Activated T-helper 2 cell treated with anti-CD3 and anti-CD28 coated beads, Interferon-gamma antibody, Interleukin-2, Interleukin-4, amounts not matched to agents 10 μg/mL and 5 μg/mL and 100 μg/mL, durations not matched to agents 14 hours and 24 hours and 36 hours (primary cell): Measurements from ENCODE around the gene CHRDL2. TPM values are rescaled to one million over a fixed set of nuclear protein-coding genes. Genes with fewer than 3 reads are reported as not detected.
A peak's percentile ranks its signal among the peaks of the same experiment; 100 is the strongest.

Experiments
- DNase-seq: peaks from one replicate; pipeline ENCODE4 v3.0.0; 2021; ENCODE audit warnings: low spot score
- H3K27ac Mint-ChIP-seq: one replicate; pipeline ENCODE4 v1.8.0; 2021; ENCODE audit warnings: mixed read lengths
- H3K27me3 Mint-ChIP-seq: one replicate; pipeline ENCODE4 v1.8.0; 2021; ENCODE audit warnings: low read depth, mixed read lengths
- H3K36me3 Mint-ChIP-seq: one replicate; pipeline ENCODE4 v1.8.0; 2021; ENCODE audit warnings: low read depth, mixed read lengths
- H3K4me1 Mint-ChIP-seq: one replicate; pipeline ENCODE4 v1.8.0; 2021; ENCODE audit warnings: low read depth, mixed read lengths
- H3K4me3 Mint-ChIP-seq: one replicate; pipeline ENCODE4 v1.8.0; 2021; ENCODE audit warnings: low read depth, mild to moderate bottlenecking, moderate library complexity, mixed read lengths
- H3K9me3 Mint-ChIP-seq: one replicate; pipeline ENCODE4 v1.8.0; 2021; ENCODE audit warnings: mixed read lengths
- intact Hi-C: fragments of 100-400 bp; cut with micrococcal nuclease; formaldehyde crosslinking; loops from one replicate; pipeline ENCODE4 v1.15.1; 2023
- total RNA-seq: library from RNA; stranded (reverse); gene quantifications from 2 replicates; pipeline ENCODE4 v1.2.3, GENCODE V29; 2022

CHRDL2 gene
- total RNA-seq, 1 donor from 2014 or later = not detected

GRCh38 chr11:74739546-74740270 is 8.5 kb upstream of the CHRDL2 start:
- Mint-ChIP-seq H3K4me1 (peaks cover 3% of the 10 kb centered on the region), H3K36me3 (no peaks in the 10 kb centered on the region), H3K27ac (no peak overlapping the region), H3K4me3 (no peak overlapping the region), H3K9me3 (no peaks in the 10 kb centered on the region), H3K27me3 (peaks cover 36% of the 10 kb centered on the region)
- DNase-seq = no peak
- intact Hi-C loops = no loop called here

DNA sequence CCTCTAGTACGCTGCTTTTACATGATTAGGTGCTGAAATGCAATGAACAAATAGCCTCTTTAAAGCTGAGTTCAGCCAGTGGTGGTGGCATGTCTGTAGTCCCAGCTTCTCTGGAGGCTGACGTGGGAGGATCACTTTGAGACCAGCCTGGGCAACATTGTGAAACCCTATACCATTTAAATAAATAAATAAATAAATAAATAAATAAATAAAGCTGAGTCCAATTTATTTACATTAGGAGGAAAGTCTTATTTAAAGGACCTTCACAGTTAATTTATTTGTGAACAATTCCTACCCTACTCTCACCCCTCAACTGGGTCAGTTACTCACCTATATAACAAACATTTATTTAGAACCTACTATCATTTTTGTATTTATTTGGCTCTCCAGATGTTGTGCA is 4.8 kb upstream of the CHRDL2 start:
- no peak for DNase-seq
- H3K4me1 Mint-ChIP-seq = peaks cover 3% of the 10 kb centered on the region
- H3K36me3 Mint-ChIP-seq = no peaks in the 10 kb centered on the region
- peaks cover 60% of the 10 kb centered on the region for H3K27me3 Mint-ChIP-seq
- H3K4me3 Mint-ChIP-seq = no peak overlapping the region
- no peak overlapping the region for H3K27ac Mint-ChIP-seq
- intact Hi-C loops = no loop called here
- no peaks in the 10 kb centered on the region for H3K9me3 Mint-ChIP-seq

DNA sequence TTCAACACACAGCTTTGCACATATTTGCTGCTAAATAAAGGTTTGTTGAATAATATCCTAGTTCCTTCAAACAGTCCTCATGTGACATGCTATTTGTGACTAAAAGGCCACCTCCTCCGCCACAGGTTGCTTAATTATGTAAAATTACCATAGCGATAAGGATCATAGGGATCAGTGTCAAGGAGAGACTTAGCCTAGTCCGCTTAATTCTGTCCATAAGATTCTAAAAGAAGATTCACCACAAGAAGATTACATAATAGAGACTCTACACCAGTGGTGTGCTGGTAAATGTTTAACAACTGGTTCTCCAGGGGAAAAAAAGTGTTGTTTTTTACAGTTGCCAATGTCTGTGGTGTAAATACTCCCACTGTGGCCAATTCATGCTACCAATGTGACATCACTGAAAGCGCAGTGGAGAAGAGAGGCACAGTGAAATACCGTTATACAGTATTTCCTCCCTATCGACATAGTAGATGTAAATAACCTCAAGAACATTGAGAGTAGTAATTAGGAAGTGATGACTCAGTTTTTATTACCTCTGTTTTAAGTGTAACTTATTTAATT is 4.2 kb upstream of the CHRDL2 start:
- Mint-ChIP-seq H3K27me3 (peaks cover 65% of the 10 kb centered on the region), H3K27ac (no peak overlapping the region), H3K4me3 (no peak overlapping the region), H3K36me3 (no peaks in the 10 kb centered on the region), H3K4me1 (peaks cover 6% of the 10 kb centered on the region), H3K9me3 (no peaks in the 10 kb centered on the region)
- DNase-seq = no peak
- intact Hi-C loops = no loop called here

- no peak for DNase-seq
- Mint-ChIP-seq H3K36me3 (no peaks in the 10 kb centered on the region), H3K9me3 (no peaks in the 10 kb centered on the region), H3K4me3 (no peak overlapping the region), H3K27me3 (peaks cover 72% of the 10 kb centered on the region), H3K27ac (no peak overlapping the region), H3K4me1 (peaks cover 2% of the 10 kb centered on the region)
- intact Hi-C loops = no loop called here
These were observed 3.3 kb upstream of the CHRDL2 start for GRCh38 chr11:74734559-74734925.

- Mint-ChIP-seq H3K27me3 (peaks cover 71% of the 10 kb centered on the region), H3K9me3 (no peaks in the 10 kb centered on the region), H3K4me3 (no peak overlapping the region), H3K27ac (no peak overlapping the region), H3K36me3 (no peaks in the 10 kb centered on the region), H3K4me1 (peaks cover 2% of the 10 kb centered on the region)
- no peak for DNase-seq
- intact Hi-C loops = no loop called here
These were observed 510 bp downstream of the CHRDL2 start for GRCh38 chr11:74730571-74731260.

GRCh38 chr11:74729397-74729796 is 1.8 kb downstream of the CHRDL2 start:
- Mint-ChIP-seq H3K36me3 (no peaks in the 10 kb centered on the region), H3K9me3 (no peaks in the 10 kb centered on the region), H3K27ac (no peak overlapping the region), H3K4me3 (no peak overlapping the region), H3K4me1 (peaks cover 2% of the 10 kb centered on the region), H3K27me3 (peaks cover 69% of the 10 kb centered on the region)
- DNase-seq = no peak
- intact Hi-C loops = no loop called here

DNA sequence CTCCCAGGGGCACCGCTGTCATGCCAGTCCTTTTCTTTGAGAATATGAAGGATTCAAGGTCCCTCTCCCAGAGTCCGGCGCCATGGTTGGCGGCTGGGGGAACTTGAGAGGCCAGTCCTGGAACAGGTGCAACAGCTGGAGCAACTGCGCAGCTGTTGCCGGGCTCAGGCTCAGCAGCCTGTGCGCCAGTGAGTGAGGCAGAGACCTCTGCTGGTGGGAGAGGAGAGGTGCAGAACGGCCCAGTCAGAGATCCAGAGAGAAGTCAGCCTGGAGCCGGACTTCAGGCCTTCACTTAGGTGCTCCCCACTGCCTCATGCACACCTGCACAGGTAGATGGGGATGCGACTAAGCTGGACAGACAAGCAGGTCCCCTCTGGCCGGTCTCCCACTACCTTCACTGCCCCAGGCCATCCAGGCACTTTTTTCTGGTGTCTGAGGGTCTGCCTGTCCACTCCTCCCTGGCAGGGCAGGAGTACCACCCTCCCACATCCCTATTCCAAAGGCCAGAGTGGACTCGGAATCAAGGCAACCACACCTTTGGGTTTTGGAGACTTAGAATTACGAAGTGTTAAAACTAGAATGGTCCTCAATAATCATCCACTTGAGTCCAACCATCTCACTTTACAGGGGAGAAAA is 4.6 kb downstream of the CHRDL2 start:
- Mint-ChIP-seq H3K36me3 (no peaks in the 10 kb centered on the region), H3K27ac (no peak overlapping the region), H3K27me3 (peaks cover 55% of the 10 kb centered on the region), H3K4me3 (no peak overlapping the region), H3K9me3 (no peaks in the 10 kb centered on the region), H3K4me1 (peaks cover 2% of the 10 kb centered on the region)
- peak; percentile 26 for DNase-seq
- intact Hi-C loops = loop anchor here (2.0 kb wide), 1 partner anchor 274 kb away; no protein-coding TSS in a partner anchor

DNA sequence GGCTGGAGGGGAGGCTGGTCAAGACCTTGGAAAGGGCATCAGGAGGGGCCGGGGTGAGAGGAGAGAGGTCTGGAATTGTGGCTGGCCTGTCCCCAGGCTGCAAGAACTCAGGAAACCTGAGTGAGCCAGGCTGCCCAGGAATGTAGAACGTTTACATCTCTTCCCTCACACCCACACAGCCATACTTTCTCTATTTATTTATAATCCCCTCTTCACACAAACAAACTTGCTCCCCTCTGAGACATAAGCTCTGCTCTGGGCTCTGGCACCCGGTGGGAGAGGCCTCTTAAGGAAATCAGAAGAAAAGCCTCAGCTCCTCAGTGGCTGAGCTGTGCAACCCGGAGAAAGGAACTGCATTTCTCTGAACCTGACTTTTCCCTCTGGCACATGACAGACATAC is 5.5 kb downstream of the CHRDL2 start:
- no peak for DNase-seq
- no peak overlapping the region for H3K27ac Mint-ChIP-seq
- peaks cover under 1% of the 10 kb centered on the region for H3K4me1 Mint-ChIP-seq
- no peak overlapping the region for H3K4me3 Mint-ChIP-seq
- no peaks in the 10 kb centered on the region for H3K9me3 Mint-ChIP-seq
- H3K27me3 Mint-ChIP-seq = peaks cover 52% of the 10 kb centered on the region
- intact Hi-C loops = loop anchor here (2.0 kb wide), 1 partner anchor 273 kb away; no protein-coding TSS in a partner anchor
- no peaks in the 10 kb centered on the region for H3K36me3 Mint-ChIP-seq

DNA sequence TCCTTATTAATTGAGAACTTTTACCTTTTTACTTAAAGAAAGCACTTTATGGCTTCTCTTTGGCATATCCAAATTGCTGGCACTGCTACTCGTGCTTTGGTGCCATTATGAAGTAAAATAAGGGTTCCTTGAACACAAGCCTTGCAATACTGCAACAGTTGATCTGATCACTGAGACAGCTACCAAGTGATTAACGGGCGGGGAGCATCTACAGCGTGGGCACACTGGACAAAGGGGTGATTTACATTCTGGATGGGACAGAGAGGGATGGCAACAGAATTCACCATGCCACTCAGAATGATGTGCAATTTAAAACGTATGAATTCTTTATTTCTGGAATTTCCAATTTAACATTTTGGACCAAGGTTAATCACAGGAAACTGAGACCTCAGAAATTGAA is 7.7 kb downstream of the CHRDL2 start:
- peaks cover 31% of the 10 kb centered on the region for H3K27me3 Mint-ChIP-seq
- H3K36me3 Mint-ChIP-seq = no peaks in the 10 kb centered on the region
- no peak for DNase-seq
- H3K4me1 Mint-ChIP-seq = no peaks in the 10 kb centered on the region
- H3K4me3 Mint-ChIP-seq = no peak overlapping the region
- no peaks in the 10 kb centered on the region for H3K9me3 Mint-ChIP-seq
- intact Hi-C loops = no loop called here
- H3K27ac Mint-ChIP-seq = no peak overlapping the region

DNA sequence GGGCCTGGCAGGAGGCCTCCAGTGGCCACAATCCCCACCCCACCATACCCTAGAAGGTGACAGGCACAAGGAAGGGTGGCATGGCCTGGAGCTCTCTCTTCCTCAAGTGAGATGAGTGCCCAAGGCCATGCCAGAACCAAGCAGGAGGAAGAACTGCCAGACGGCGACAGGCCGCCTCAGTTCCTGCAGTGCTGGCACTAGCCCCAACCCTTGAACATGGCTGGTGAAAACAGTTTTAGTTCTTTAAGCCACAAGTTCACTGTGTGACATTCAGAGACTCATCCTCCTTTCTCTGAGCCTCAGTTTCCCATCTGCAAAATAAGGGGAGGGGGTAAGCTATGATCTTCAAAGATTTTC is 9.8 kb downstream of the CHRDL2 start:
- Mint-ChIP-seq H3K4me3 (no peak overlapping the region), H3K4me1 (no peaks in the 10 kb centered on the region), H3K36me3 (no peaks in the 10 kb centered on the region), H3K9me3 (no peaks in the 10 kb centered on the region), H3K27me3 (peaks cover 22% of the 10 kb centered on the region), H3K27ac (no peak overlapping the region)
- DNase-seq = no peak
- intact Hi-C loops = no loop called here

DNA sequence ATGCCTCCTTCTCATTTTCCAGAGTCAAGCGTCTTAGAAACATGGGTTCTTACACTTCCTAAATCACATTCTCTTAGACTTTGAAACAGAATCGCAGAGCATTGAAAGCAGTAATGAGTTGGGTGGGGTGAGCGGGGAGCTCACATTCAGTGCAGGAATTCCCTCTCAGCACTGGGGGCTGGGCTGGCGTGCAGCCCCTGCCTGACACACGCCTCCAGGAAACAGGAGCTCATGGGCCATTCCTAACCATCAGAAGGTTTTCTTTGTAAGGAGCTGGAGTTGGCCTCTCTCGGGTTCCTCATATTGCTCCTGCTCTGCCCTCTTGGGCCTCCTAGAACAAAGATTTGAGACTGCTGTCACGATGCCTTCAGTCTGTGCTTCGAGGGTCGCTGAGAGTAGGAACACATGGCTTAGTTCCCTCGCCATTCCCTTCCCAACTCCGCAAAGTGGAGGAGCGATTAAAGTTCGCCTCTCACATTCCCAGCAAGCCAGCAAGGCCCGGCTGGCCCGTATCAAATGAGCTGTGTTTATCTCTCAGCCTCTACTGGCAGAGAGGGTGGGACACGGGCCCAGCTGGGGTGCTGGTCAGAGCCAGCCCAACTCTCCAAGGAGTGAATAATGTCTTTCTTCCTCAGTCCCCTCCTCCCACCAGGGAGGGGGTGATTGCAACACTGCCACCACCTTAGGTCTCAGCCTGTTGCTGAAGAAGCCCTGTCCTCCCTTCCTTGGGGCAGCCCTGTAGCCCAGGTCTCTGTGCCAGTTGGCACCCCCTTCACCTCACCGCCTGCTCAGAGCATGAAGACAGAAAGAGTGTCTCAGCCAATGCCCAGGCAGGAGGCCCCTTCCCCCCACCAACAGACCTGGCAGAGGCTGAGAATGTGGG is 10.4 kb downstream of the CHRDL2 start:
- intact Hi-C loops = no loop called here
- no peak overlapping the region for H3K27ac Mint-ChIP-seq
- H3K4me1 Mint-ChIP-seq = no peaks in the 10 kb centered on the region
- H3K9me3 Mint-ChIP-seq = no peaks in the 10 kb centered on the region
- DNase-seq = no peak
- no peaks in the 10 kb centered on the region for H3K36me3 Mint-ChIP-seq
- H3K27me3 Mint-ChIP-seq = peaks cover 19% of the 10 kb centered on the region
- H3K4me3 Mint-ChIP-seq = no peak overlapping the region

- Mint-ChIP-seq H3K27me3 (peaks cover 9% of the 10 kb centered on the region), H3K36me3 (no peaks in the 10 kb centered on the region), H3K4me1 (peaks cover 3% of the 10 kb centered on the region), H3K27ac (no peak overlapping the region), H3K9me3 (no peaks in the 10 kb centered on the region), H3K4me3 (no peak overlapping the region)
- no peak for DNase-seq
- intact Hi-C loops = no loop called here
These were observed 12.2 kb downstream of the CHRDL2 start for GRCh38 chr11:74719011-74719410.
